CD4-positive, CD25-positive, alpha-beta regulatory T cell (primary cell): ENCODE measurements around the gene ARID1A. TPM values are rescaled to one million over a fixed set of nuclear protein-coding genes. Genes with fewer than 3 reads are reported as not detected.
"Not testable (repeated sequence)": the region's sequence is repeated elsewhere in the genome, so short reads cannot be mapped to it uniquely, and the experiment has no call there.

ENCODE experiments used
- ATAC-seq, 2 donors: fragments of 150-1000 bp; cut with Tn5 transposase; one replicate each; pipeline ENCODE4 v1.10.0; 2021; ENCODE audit warnings: low read depth in 2 of 2, moderate number of reproducible peaks in 2 of 2, moderate library complexity in 1 of 2
- DNase-seq, 3 donors: peaks; one replicate each; pipeline versions ENCODE4 v3.0.0 to v3.0.0-alpha.2; 2012 to 2022; ENCODE audit warnings: mixed read lengths in 1 of 3
- H3K27ac ChIP-seq: one replicate; pipeline ENCODE4 v1.7.0; 2013; ENCODE audit warnings: mild to moderate bottlenecking, low read length; ENCODE audit not compliant: insufficient read depth, poor library complexity, severe bottlenecking
- H3K27me3 ChIP-seq: one replicate; pipeline ENCODE4 v1.7.0; 2013; ENCODE audit warnings: low read length; ENCODE audit not compliant: control insufficient read depth, insufficient read depth
- H3K36me3 ChIP-seq: one replicate; pipeline ENCODE4 v1.7.0; 2013; ENCODE audit warnings: mild to moderate bottlenecking, low read length, moderate library complexity; ENCODE audit not compliant: control insufficient read depth, insufficient read depth
- H3K4me1 ChIP-seq: 2 replicates; pipeline ENCODE4 v1.7.0; 2013; ENCODE audit warnings: mild to moderate bottlenecking, low read length; ENCODE audit not compliant: insufficient read depth, control insufficient read depth, poor library complexity, severe bottlenecking
- H3K4me3 ChIP-seq: one replicate; pipeline ENCODE4 v1.7.0; 2013; ENCODE audit warnings: low read depth, mild to moderate bottlenecking, low read length, moderate library complexity
- H3K9me3 ChIP-seq, 2 experiments: 1 replicate in 1 of 2; 2 replicates in 1 of 2; pipeline ENCODE4 v1.7.0; 2013; ENCODE audit warnings: low read length in 2 of 2, mild to moderate bottlenecking in 1 of 2, moderate library complexity in 1 of 2; ENCODE audit not compliant: control insufficient read depth in 2 of 2
- H3K27ac Mint-ChIP-seq, 3 donors: one replicate each; pipeline ENCODE4 v1.8.0; 2020 to 2022; ENCODE audit warnings: mild to moderate bottlenecking in 3 of 3, mixed read lengths in 3 of 3, moderate library complexity in 2 of 3
- H3K27me3 Mint-ChIP-seq: one replicate; pipeline ENCODE4 v1.8.0; 2022; ENCODE audit warnings: mild to moderate bottlenecking, mixed read lengths
- H3K36me3 Mint-ChIP-seq: one replicate; pipeline ENCODE4 v1.8.0; 2020; ENCODE audit warnings: mixed read lengths
- H3K4me1 Mint-ChIP-seq, 4 donors: one replicate each; pipeline ENCODE4 v1.8.0; 2020 to 2022; ENCODE audit warnings: mixed read lengths in 4 of 4, mild to moderate bottlenecking in 1 of 4
- H3K4me3 Mint-ChIP-seq, 4 donors: one replicate each; pipeline ENCODE4 v1.8.0; 2020 to 2022; ENCODE audit warnings: mild to moderate bottlenecking in 4 of 4, mixed read lengths in 4 of 4, moderate library complexity in 3 of 4
- H3K9me3 Mint-ChIP-seq, 7 donors: one replicate each; pipeline ENCODE4 v1.8.0; 2020 to 2022; ENCODE audit warnings: mixed read lengths in 7 of 7, mild to moderate bottlenecking in 3 of 7, moderate library complexity in 2 of 7
- polyA plus RNA-seq, 4 donors: library from polyadenylated mRNA; unstranded; fragments of 300-500 nt; fragmentation: Illumina TruSeq; gene quantifications; one replicate each; pipeline ENCODE4 v1.2.3, GENCODE V29; 2021
- total RNA-seq: library from RNA; stranded (reverse); gene quantifications from one replicate; pipeline ENCODE4 v1.2.3, GENCODE V29; 2022

Gene ARID1A
- total and polyA plus RNA-seq, 5 donors from 2014 or later = 9.5 to 139 (median 13.2) TPM

DNA sequence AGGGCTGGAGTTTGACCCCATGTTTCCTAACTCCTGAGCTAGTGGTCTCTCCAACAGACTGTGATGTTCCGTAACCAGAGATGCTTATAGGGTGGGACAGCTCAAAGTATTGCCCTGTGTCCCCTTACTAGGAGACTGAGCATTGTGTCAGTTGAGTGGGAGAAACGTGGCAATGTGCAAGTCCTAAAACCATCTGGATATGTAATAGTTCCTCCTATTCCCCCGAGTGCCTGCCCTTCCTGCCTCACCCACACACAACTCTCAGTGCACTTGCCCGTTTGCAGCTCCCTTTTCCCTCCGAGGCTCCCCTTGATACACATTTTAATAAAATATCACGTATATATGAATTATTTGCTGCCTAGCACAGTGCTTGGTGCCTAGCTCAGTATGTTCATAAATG, 95.3 kb downstream of the ARID1A start:
- H3K36me3 Mint-ChIP-seq = peaks cover 32% of the 10 kb centered on the region

DNA sequence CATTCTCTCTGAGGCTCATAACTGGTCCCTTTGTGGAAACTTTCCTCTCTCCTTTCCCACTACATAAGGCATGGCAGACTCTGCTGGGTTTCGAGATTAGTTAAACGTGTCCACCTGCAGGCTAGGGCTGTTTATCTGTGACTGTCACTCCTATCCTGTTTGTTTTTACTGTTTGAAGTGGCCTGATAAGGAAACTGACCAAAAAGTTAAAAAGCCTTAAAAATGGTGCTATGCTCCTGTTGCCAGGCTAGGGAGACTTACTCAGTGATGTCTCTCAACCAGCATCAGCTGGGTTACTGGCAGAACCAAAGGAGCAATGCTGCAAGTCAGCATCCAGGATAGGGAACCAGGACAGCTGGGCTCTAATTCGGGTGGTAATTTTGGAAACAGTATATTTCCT, 95.8 kb downstream of the ARID1A start:
- Mint-ChIP-seq H3K36me3 (peaks cover 36% of the 10 kb centered on the region), H3K9me3 (no peaks in the 10 kb centered on the region), H3K27ac (peak overlapping the region in 2 of 3 donors; percentile 7 to 37), H3K4me1 (peaks cover 11 to 43% (median 30%) of the 10 kb centered on the region in 4 donors), H3K4me3 (peak overlapping the region in 1 of 4 donors; percentile 59), H3K27me3 (peaks cover 9% of the 10 kb centered on the region)
- Histone ChIP-seq H3K36me3 (peaks cover 20% of the 10 kb centered on the region), H3K4me3 (no peak overlapping the region), H3K27ac (no peak overlapping the region), H3K9me3 (no peaks in the 10 kb centered on the region), H3K4me1 (peaks cover 36% of the 10 kb centered on the region), H3K27me3 (no peaks in the 10 kb centered on the region)
- DNase-seq (no peak), ATAC-seq (no peak)

More for the DNA sequence above, 95.3 kb downstream of the ARID1A start:
- no peaks in the 10 kb centered on the region for H3K9me3 ChIP-seq
- Mint-ChIP-seq H3K4me3 (peak overlapping the region in 2 of 4 donors; percentile 8 to 59), H3K4me1 (peaks cover 11 to 46% (median 34%) of the 10 kb centered on the region in 4 donors), H3K27ac (peak overlapping the region in 2 of 3 donors; percentile 7 to 37), H3K27me3 (peaks cover 9% of the 10 kb centered on the region), H3K9me3 (no peaks in the 10 kb centered on the region)
- H3K4me3 ChIP-seq = no peak overlapping the region
- no peak overlapping the region for H3K27ac ChIP-seq
- peaks cover 17% of the 10 kb centered on the region for H3K36me3 ChIP-seq
- DNase-seq = no peak
- ATAC-seq = no peak
- H3K27me3 ChIP-seq = no peaks in the 10 kb centered on the region
- peaks cover 41% of the 10 kb centered on the region for H3K4me1 ChIP-seq

DNA sequence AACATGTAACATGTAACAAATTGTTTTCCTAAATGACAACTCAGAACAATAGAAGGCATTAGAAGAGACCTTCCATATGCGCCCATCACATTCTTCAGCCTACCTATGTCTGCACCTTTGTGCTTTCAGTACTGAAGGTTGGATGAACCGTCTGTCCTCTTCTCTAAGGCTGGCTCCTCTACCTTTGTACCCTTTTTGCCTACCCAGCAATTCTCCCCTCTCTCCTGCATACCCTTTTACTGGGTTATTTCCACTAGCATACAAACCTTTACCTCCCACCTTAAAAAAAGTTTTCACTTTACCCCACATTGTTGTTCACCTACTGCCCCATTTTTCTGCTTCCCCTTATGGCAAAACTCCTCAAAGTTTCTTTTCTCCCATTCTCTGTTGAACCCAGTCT, 97.1 kb downstream of the ARID1A start:
- peaks cover 41% of the 10 kb centered on the region for H3K36me3 Mint-ChIP-seq
- DNase-seq = no peak
- H3K9me3 Mint-ChIP-seq = no peaks in the 10 kb centered on the region
- peaks cover 5 to 35% (median 24%) of the 10 kb centered on the region in 4 donors for H3K4me1 Mint-ChIP-seq
- Histone ChIP-seq H3K9me3 (no peaks in the 10 kb centered on the region), H3K4me3 (no peak overlapping the region), H3K27me3 (no peaks in the 10 kb centered on the region), H3K27ac (no peak overlapping the region), H3K4me1 (peaks cover 27% of the 10 kb centered on the region), H3K36me3 (peaks cover 20% of the 10 kb centered on the region)
- H3K27me3 Mint-ChIP-seq = no peaks in the 10 kb centered on the region
- peak overlapping the region in 2 of 3 donors; percentile 16 to 51 for H3K27ac Mint-ChIP-seq
- ATAC-seq = no peak
- peak overlapping the region in 1 of 4 donors; percentile 35 for H3K4me3 Mint-ChIP-seq

DNA sequence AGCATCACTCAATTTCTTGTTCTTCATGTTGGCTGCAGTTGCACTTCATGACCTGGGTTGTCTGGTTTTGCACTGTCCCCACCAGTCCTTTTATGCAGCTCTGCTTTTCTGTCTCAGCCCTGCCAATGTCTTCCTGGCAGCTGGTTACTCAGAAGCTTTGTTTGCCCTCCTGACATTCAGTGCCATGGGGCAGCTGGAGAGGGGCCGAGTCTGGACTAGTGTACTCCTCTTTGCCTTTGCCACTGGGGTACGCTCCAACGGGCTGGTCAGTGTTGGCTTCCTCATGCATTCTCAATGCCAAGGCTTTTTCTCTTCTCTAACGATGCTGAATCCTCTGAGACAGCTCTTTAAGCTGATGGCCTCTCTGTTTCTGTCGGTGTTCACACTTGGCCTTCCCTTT, 98.6 kb downstream of the ARID1A start:
- ATAC-seq (no peak), DNase-seq (no peak)
- H3K36me3 Mint-ChIP-seq = peaks cover 41% of the 10 kb centered on the region
- Histone ChIP-seq H3K27ac (no peak overlapping the region), H3K27me3 (no peaks in the 10 kb centered on the region), H3K9me3 (no peaks in the 10 kb centered on the region), H3K4me1 (peaks cover 16% of the 10 kb centered on the region), H3K4me3 (no peak overlapping the region), H3K36me3 (peaks cover 20% of the 10 kb centered on the region)
- H3K27me3 Mint-ChIP-seq = no peaks in the 10 kb centered on the region
- no peak overlapping the region for H3K4me3 Mint-ChIP-seq
- H3K4me1 Mint-ChIP-seq = peaks cover under 1 to 32% (median 25%) of the 10 kb centered on the region in 4 donors
- H3K9me3 Mint-ChIP-seq = no peaks in the 10 kb centered on the region
- peak overlapping the region in 1 of 3 donors; percentile 53 for H3K27ac Mint-ChIP-seq

DNA sequence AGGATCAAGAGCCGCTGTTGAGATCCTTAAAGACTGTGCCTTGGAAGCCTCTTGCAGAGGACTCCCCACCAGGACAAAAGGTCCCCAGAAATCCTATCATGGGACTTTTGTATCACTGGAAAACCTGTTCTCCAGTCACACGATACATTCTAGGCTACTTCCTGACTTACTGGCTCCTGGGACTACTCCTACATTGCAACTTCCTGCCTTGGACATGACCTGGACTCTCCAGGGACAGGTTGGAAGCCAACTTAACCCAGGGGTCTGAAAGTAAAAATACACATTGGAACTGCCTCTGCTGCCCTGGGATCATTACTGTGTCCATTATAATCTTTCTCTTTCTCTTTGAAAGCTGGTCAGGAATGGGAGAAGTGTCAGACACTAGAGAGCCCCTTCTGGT, 101.8 kb downstream of the ARID1A start:
- DNase-seq (no peak), ATAC-seq (no peak)
- H3K36me3 Mint-ChIP-seq = peaks cover 34% of the 10 kb centered on the region
- Histone ChIP-seq H3K9me3 (no peaks in the 10 kb centered on the region), H3K36me3 (peaks cover 20% of the 10 kb centered on the region), H3K4me1 (peaks cover 25% of the 10 kb centered on the region), H3K27me3 (no peaks in the 10 kb centered on the region), H3K27ac (no peak overlapping the region), H3K4me3 (no peak overlapping the region)
- no peaks in the 10 kb centered on the region for H3K9me3 Mint-ChIP-seq
- H3K27ac Mint-ChIP-seq = peak overlapping the region in 2 of 3 donors; percentile 7 to 21
- H3K4me3 Mint-ChIP-seq = no peak overlapping the region
- no peaks in the 10 kb centered on the region for H3K27me3 Mint-ChIP-seq
- H3K4me1 Mint-ChIP-seq = peaks cover 16 to 46% (median 32%) of the 10 kb centered on the region in 4 donors

DNA sequence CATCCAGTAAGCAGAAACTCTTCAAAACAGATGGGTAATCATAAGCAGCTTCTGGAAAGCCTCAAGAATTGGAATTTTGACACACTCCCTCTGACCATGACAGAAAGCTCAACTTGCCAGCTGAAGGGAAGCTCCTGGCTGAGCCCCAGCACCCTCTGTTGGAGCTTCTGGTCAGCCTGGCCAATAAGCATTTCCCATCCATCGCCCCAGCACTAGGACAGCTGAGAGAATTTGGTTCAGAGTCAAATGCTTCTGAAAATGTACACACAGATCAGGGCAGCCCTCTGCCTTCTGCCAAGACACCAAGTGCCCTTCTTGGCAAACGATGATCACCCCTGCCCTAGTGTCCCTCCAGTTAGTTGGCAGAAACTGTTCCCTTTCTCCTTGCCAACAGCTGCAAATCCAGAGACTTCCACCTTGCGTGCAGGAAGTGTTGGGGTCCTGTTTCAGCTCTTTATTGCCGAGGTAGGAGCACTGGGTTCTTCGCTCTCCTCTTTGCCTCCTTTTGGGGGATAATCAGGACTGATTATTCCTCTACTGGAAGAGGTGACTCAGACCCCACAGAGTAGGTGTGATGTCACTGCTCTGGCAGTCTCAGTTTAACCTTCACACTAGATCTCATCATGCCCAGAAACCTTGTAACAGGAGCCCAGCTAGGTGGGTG, 103.8 kb downstream of the ARID1A start:
- ATAC-seq = peak; percentile 49 to 50
- DNase-seq = no peak
- peaks cover 16 to 39% (median 30%) of the 10 kb centered on the region in 4 donors for H3K4me1 Mint-ChIP-seq

DNA sequence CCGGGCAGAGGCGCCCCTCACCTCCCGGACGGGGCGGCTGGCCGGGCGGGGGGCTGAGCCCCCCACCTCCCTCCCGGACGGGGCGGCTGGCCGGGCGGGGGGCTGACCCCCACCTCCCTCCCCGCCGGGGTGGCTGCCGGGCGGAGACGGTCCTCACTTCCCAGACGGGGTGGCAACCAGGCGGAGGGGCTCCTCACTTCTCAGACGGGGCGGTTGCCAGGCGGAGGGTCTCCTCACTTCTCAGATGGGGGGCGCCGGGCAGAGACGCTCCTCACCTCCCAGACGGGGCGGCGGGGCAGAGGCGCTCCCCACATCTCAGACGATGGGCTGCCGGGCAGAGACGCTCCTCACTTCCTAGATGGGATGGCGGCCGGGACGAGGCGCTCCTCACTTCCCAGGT, 108.1 kb downstream of the ARID1A start:
- not testable (repeated sequence) for DNase-seq, H3K9me3 Mint-ChIP-seq, ATAC-seq, H3K36me3 ChIP-seq, H3K27ac Mint-ChIP-seq, H3K27me3 ChIP-seq, H3K36me3 Mint-ChIP-seq, H3K9me3 ChIP-seq, H3K4me3 ChIP-seq, H3K27me3 Mint-ChIP-seq, H3K4me3 Mint-ChIP-seq, H3K27ac ChIP-seq
- peaks cover 16 to 34% (median 28%) of the 10 kb centered on the region in 4 donors for H3K4me1 Mint-ChIP-seq
- H3K4me1 ChIP-seq = peaks cover 25% of the 10 kb centered on the region

More for the DNA sequence above, 103.8 kb downstream of the ARID1A start:
- Histone ChIP-seq H3K4me3 (peak overlapping the region; percentile 68), H3K27ac (peak overlapping the region; percentile 52), H3K9me3 (no peaks in the 10 kb centered on the region), H3K27me3 (no peaks in the 10 kb centered on the region), H3K36me3 (peaks cover 9% of the 10 kb centered on the region), H3K4me1 (peaks cover 25% of the 10 kb centered on the region)
- no peaks in the 10 kb centered on the region for H3K9me3 Mint-ChIP-seq
- no peaks in the 10 kb centered on the region for H3K27me3 Mint-ChIP-seq
- H3K4me3 Mint-ChIP-seq = peak overlapping the region in 1 of 4 donors; percentile 78
- H3K36me3 Mint-ChIP-seq = peaks cover 17% of the 10 kb centered on the region
- peak overlapping the region; percentile 94 to 98 (median 97) for H3K27ac Mint-ChIP-seq

DNA sequence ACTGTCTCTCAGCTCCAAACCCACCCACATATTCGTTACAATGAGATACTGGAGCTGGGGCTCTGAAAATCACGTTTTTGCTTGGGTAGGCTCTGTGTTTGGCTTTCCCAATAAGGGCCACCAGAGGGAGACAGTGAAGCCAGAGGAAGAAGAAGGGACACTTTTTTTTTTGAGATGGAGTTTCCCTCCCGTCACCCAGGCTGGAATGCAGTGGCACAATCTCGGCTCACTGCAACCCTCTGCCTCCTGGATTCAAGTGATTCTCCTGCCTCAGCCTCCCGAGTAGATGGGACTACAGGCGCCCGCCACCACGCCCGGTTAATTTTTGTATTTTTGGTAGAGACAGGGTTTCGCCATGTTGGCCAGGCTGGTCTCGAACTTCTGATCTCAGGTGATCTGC, 114.3 kb downstream of the ARID1A start:
- H3K36me3 Mint-ChIP-seq, H3K27ac ChIP-seq, H3K9me3 ChIP-seq, H3K4me3 ChIP-seq, H3K27me3 ChIP-seq, H3K27me3 Mint-ChIP-seq, H3K36me3 ChIP-seq, H3K4me1 ChIP-seq, H3K9me3 Mint-ChIP-seq: not testable (repeated sequence)
- Mint-ChIP-seq H3K4me3 (peak overlapping the region in 1 of 4 donors; percentile 9), H3K4me1 (peaks cover 0 to 15% (median 4%) of the 10 kb centered on the region in 4 donors), H3K27ac (peak overlapping the region; percentile 44 to 80 (median 52))
- peak; percentile 67 to 77 for ATAC-seq
- peak; percentile 70 to 82 (median 80) for DNase-seq
